Measurements from ENCODE around the gene MED26.
"Not testable (repeated sequence)": the region's sequence is repeated elsewhere in the genome, so short reads cannot be mapped to it uniquely, and the experiment has no call there.

The MED26 gene

GRCh38 chr19:16628183-16628983 lies at the start of gene MED26:
Gene MED26 (minus strand): TSS chr19:16628204. CDS start chr19:16627943, 261 bp downstream.
- TF ChIP-seq CTCF (IDR thresholded peaks at IDR 0.05; ENCODE audit: low read depth, low read length) = no peak
- H3K4me3 ChIP-seq (ENCODE audit: low read depth, low read length) = peak within 1 kb of the TSS; percentile 87

GRCh38 chr19:16677055-16677454 lies 49.1 kb upstream of the MED26 start:
- H3K4me3 ChIP-seq (ENCODE audit: low read depth, low read length) = no peak overlapping the region
- TF ChIP-seq CTCF (IDR thresholded peaks at IDR 0.05; ENCODE audit: low read depth, low read length) = no peak

GRCh38 chr19:16676101-16676798 lies 48.2 kb upstream of the MED26 start:
- H3K4me3 ChIP-seq (ENCODE audit: low read depth, low read length) = no peak overlapping the region
- no peak for TF ChIP-seq CTCF (IDR thresholded peaks at IDR 0.05; ENCODE audit: low read depth, low read length)

- not testable (repeated sequence) for H3K4me3 ChIP-seq (ENCODE audit: low read depth, low read length)
Measured at GRCh38 chr19:16673839-16674238, 45.8 kb upstream of the MED26 start.

- H3K4me3 ChIP-seq (ENCODE audit: low read depth, low read length) = no peak overlapping the region
- no peak for TF ChIP-seq CTCF (IDR thresholded peaks at IDR 0.05; ENCODE audit: low read depth, low read length)
Measured at GRCh38 chr19:16673231-16673630, 45.2 kb upstream of the MED26 start.

- TF ChIP-seq CTCF (IDR thresholded peaks at IDR 0.05; ENCODE audit: low read depth, low read length) = no peak
- no peak overlapping the region for H3K4me3 ChIP-seq (ENCODE audit: low read depth, low read length)
Measured at GRCh38 chr19:16671652-16672274, 43.8 kb upstream of the MED26 start.

- H3K4me3 ChIP-seq (ENCODE audit: low read depth, low read length) = no peak overlapping the region
- TF ChIP-seq CTCF (IDR thresholded peaks at IDR 0.05; ENCODE audit: low read depth, low read length) = no peak
Measured at GRCh38 chr19:16670291-16670690, 42.3 kb upstream of the MED26 start.

GRCh38 chr19:16668702-16669101 lies 40.7 kb upstream of the MED26 start:
- H3K4me3 ChIP-seq (ENCODE audit: low read depth, low read length) = not testable (repeated sequence)
